K562 (cell line): ENCODE data around the gene VEGFB. TPM values are rescaled to one million over a fixed set of nuclear protein-coding genes. Genes with fewer than 3 reads are reported as not detected.
A peak's percentile ranks its signal among the peaks of the same experiment; 100 is the strongest.

Experiments used
- E2F1 ChIP-seq: sonication (generic); formaldehyde crosslinking; IDR thresholded peaks from 2 replicates; pipeline ENCODE4 v1.8.1; 2023; ENCODE audit warnings: mild to moderate bottlenecking, missing genetic modification reagents, moderate library complexity
- FOXK1 ChIP-seq: sonication (generic); formaldehyde crosslinking; IDR thresholded peaks from 2 replicates; pipeline ENCODE4 v1.8.0; 2022; ENCODE audit warnings: missing genetic modification reagents, mild to moderate bottlenecking, borderline replicate concordance
- GABPB1 ChIP-seq: sonication (generic); formaldehyde crosslinking; IDR thresholded peaks from 2 replicates; pipeline ENCODE4 v1.8.0; 2022; ENCODE audit warnings: mild to moderate bottlenecking, missing genetic modification reagents
- HDAC1 ChIP-seq, 2 experiments: fragments of 450-650 bp; IDR thresholded peaks; 2 replicates each; pipeline ENCODE4 v1.6.1; 2016 to 2017; ENCODE audit warnings: inconsistent platforms in 1 of 2, mild to moderate bottlenecking in 1 of 2, moderate library complexity in 1 of 2
- HDAC2 ChIP-seq: fragments of 450-650 bp; IDR thresholded peaks from 2 replicates; pipeline ENCODE4 v1.6.1; 2016; ENCODE audit warnings: mild to moderate bottlenecking
- MCM3 ChIP-seq: fragments of 450-650 bp; IDR thresholded peaks from 2 replicates; pipeline ENCODE4 v1.6.1; 2016
- MCM5 ChIP-seq: fragments of 450-650 bp; IDR thresholded peaks from 2 replicates; pipeline ENCODE4 v1.6.1; 2016; ENCODE audit warnings: low read depth
- MTA2 ChIP-seq: fragments of 450-650 bp; IDR thresholded peaks from 2 replicates; pipeline ENCODE4 v1.6.1; 2016; ENCODE audit warnings: low read depth
- NCOR1 ChIP-seq: fragments of 450-650 bp; IDR thresholded peaks from 2 replicates; pipeline ENCODE4 v1.6.1; 2016; ENCODE audit warnings: mild to moderate bottlenecking, moderate library complexity
- NFXL1 ChIP-seq: fragments of 450-650 bp; formaldehyde crosslinking; IDR thresholded peaks from 2 replicates; pipeline ENCODE4 v1.4.0; 2021; ENCODE audit warnings: mild to moderate bottlenecking
- NFYB ChIP-seq: IDR thresholded peaks from 2 replicates; pipeline ENCODE4 v1.6.1; 2011; ENCODE audit warnings: mild to moderate bottlenecking, moderate library complexity; ENCODE audit not compliant: insufficient read length; ENCODE audit errors: extremely low read depth
- PHB2 ChIP-seq: fragments of 450-650 bp; IDR thresholded peaks from 2 replicates; pipeline ENCODE4 v1.6.1; 2017; ENCODE audit warnings: low read depth
- SLC30A9 ChIP-seq: fragments of 250-450 bp; sonication (Bioruptor Pico); IDR thresholded peaks from 2 replicates; pipeline ENCODE4 v1.8.0; 2022; ENCODE audit warnings: mild to moderate bottlenecking, moderate library complexity
- TCF3 ChIP-seq: sonication (generic); formaldehyde crosslinking; IDR thresholded peaks from 2 replicates; pipeline ENCODE4 v1.4.0; 2020; ENCODE audit warnings: mild to moderate bottlenecking, missing genetic modification reagents
- TCF7L2 ChIP-seq: fragments of 150-350 bp; IDR thresholded peaks from 2 replicates; pipeline ENCODE4 v1.6.1; 2016; ENCODE audit warnings: low read depth, mild to moderate bottlenecking, low read length, moderate library complexity
- ZKSCAN3 ChIP-seq: fragments of 250-450 bp; sonication (Bioruptor Pico); IDR thresholded peaks from 2 replicates; pipeline ENCODE4 v1.4.0; 2020
- ZNF311 ChIP-seq: fragments of 250-450 bp; sonication (Bioruptor Pico); IDR thresholded peaks from 2 replicates; pipeline ENCODE4 v1.4.0; 2020; ENCODE audit warnings: mild to moderate bottlenecking, moderate library complexity
- ZNF445 ChIP-seq: fragments of 250-450 bp; sonication (Bioruptor Pico); IDR thresholded peaks from 2 replicates; pipeline ENCODE4 v1.4.0; 2020; ENCODE audit warnings: low read depth, mild to moderate bottlenecking, moderate library complexity
- ZNF696 ChIP-seq: fragments of 250-450 bp; sonication (Bioruptor Pico); conservative IDR thresholded peaks from 2 replicates; pipeline ENCODE4 v1.4.0; 2020; ENCODE audit warnings: mild to moderate bottlenecking, moderate library complexity
- polyA plus RNA-seq, 8 experiments: library from polyadenylated mRNA; depleted of rRNA in 4 of 8; stranded (reverse) in 5 of 8; unstranded in 3 of 8; fragments of >200 nt; fragmentation: Nextera tagmentation in 2 of 8; fragmentation: Illumina TruSeq in 1 of 8; extraction: Ambion mirVana in 2 of 8; extraction: Trizol in 1 of 8; gene quantifications; 2 replicates each; pipeline versions ENCODE4 v1.2.1 to v1.2.3, GENCODE V29; 2011 to 2014; ENCODE audit warnings: inconsistent platforms in 1 of 8, missing spikeins in 1 of 8
- total RNA-seq, 7 experiments: library from RNA; depleted of rRNA in 6 of 7; stranded (reverse); fragments of >200 nt in 6 of 7; fragmentation: Illumina TruSeq in 2 of 7; extraction: Trizol in 2 of 7; gene quantifications; 2 replicates each; pipeline versions ENCODE4 v1.2.1 to v1.2.3, GENCODE V29; 2011 to 2021; ENCODE audit warnings: low replicate concordance in 1 of 7
- TF ChIP-seq, protein P1 (sequence below): sonication (generic); formaldehyde crosslinking; IDR thresholded peaks from 2 replicates; pipeline ENCODE4 v1.8.1; 2023; ENCODE audit warnings: mild to moderate bottlenecking, missing genetic modification reagents
- TF ChIP-seq, protein P2 (sequence below): sonication (generic); formaldehyde crosslinking; IDR thresholded peaks from 2 replicates; pipeline ENCODE4 v1.8.1; 2023; ENCODE audit warnings: mild to moderate bottlenecking, missing genetic modification reagents
- TF ChIP-seq, protein P3 (sequence below): fragments of 150-350 bp; conservative IDR thresholded peaks from 2 replicates; pipeline ENCODE4 v1.6.1; 2014; ENCODE audit warnings: low read length

Gene VEGFB
- total and polyA plus RNA-seq, 9 of the 15 experiments (the other 6 are each of a cell fraction or from before 2014, with no cell fraction given) = 11.0 to 83.4 (median 25.7) TPM

DNA sequence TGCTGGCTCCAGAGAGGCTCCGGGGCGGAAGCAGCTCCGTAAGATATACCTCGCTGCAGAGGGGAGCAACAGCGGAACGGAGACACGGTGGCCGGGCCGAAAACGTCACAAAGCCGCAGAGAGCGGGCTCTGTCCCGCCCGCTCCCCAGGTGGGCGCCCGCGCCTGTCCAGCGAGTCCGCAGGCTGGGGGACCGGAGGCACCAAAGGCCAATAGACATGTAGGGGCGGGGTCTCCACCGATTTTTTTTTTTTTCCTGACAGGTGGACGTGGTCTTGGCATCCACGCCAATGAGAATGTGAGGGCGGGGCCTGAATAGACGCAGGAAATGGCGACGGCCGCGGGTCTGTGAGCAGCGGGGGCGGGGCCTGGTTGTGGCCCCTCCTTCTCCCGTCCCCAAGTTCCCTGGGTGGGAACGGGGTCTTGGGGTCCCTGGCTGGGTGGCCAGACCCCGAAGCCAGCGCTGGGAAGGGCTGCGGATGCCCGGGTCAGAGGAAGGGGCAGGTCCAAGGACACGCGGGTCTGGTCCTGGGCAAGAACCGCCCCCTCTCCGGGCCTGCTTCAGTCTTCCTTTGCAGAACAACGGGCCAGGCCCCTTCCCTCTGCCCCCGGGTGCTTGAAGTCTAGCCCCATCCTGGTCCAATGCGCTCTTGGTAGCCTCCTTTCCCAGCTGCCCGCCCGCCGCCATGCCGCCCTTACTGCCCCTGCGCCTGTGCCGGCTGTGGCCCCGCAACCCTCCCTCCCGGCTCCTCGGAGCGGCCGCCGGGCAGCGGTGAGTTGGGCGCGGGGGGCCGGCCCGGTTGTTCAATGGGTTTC lies 4.0 kb upstream of the VEGFB start, which contains the start of gene DNAJC4 (continued):
- TF ChIP-seq TCF7L2 (no peak), TCF3 (CRISPR knock-in tag) (0 out of 2 replicates have a peak, but pooled peaks have one; percentile 6), SLC30A9 (CRISPR knock-in tag) (no peak), NCOR1 (no peak), E2F1 (CRISPR knock-in tag) (peak; percentile 42; the same call in 1 of the 2 replicates), MCM5 (no peak), GABPB1 (CRISPR knock-in tag) (peak; percentile 71), NFXL1 (CRISPR knock-in tag) (no peak), ZNF696 (CRISPR knock-in tag) (no peak), ZNF311 (CRISPR knock-in tag) (no peak), FOXK1 (CRISPR knock-in tag) (0 out of 2 replicates have a peak, but pooled peaks have one; percentile 64), ZKSCAN3 (CRISPR knock-in tag) (no peak), MTA2 (no peak), HDAC2 (no peak), HDAC1 (IDR thresholded peaks at IDR 0.05) (peak in 1 of 2 experiments; percentile 48; a peak in 2 of 4 replicates), NFYB (peak; percentile 39), PHB2 (no peak), MCM3 (no peak), ZNF445 (no peak)
- TF ChIP-seq, protein P1, sequence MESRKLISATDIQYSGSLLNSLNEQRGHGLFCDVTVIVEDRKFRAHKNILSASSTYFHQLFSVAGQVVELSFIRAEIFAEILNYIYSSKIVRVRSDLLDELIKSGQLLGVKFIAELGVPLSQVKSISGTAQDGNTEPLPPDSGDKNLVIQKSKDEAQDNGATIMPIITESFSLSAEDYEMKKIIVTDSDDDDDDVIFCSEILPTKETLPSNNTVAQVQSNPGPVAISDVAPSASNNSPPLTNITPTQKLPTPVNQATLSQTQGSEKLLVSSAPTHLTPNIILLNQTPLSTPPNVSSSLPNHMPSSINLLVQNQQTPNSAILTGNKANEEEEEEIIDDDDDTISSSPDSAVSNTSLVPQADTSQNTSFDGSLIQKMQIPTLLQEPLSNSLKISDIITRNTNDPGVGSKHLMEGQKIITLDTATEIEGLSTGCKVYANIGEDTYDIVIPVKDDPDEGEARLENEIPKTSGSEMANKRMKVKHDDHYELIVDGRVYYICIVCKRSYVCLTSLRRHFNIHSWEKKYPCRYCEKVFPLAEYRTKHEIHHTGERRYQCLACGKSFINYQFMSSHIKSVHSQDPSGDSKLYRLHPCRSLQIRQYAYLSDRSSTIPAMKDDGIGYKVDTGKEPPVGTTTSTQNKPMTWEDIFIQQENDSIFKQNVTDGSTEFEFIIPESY (CRISPR knock-in tag) = no peak
- TF ChIP-seq, protein P2, sequence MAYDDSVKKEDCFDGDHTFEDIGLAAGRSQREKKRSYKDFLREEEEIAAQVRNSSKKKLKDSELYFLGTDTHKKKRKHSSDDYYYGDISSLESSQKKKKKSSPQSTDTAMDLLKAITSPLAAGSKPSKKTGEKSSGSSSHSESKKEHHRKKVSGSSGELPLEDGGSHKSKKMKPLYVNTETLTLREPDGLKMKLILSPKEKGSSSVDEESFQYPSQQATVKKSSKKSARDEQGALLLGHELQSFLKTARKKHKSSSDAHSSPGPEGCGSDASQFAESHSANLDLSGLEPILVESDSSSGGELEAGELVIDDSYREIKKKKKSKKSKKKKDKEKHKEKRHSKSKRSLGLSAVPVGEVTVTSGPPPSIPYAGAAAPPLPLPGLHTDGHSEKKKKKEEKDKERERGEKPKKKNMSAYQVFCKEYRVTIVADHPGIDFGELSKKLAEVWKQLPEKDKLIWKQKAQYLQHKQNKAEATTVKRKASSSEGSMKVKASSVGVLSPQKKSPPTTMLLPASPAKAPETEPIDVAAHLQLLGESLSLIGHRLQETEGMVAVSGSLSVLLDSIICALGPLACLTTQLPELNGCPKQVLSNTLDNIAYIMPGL = no peak
- TF ChIP-seq, protein P3, sequence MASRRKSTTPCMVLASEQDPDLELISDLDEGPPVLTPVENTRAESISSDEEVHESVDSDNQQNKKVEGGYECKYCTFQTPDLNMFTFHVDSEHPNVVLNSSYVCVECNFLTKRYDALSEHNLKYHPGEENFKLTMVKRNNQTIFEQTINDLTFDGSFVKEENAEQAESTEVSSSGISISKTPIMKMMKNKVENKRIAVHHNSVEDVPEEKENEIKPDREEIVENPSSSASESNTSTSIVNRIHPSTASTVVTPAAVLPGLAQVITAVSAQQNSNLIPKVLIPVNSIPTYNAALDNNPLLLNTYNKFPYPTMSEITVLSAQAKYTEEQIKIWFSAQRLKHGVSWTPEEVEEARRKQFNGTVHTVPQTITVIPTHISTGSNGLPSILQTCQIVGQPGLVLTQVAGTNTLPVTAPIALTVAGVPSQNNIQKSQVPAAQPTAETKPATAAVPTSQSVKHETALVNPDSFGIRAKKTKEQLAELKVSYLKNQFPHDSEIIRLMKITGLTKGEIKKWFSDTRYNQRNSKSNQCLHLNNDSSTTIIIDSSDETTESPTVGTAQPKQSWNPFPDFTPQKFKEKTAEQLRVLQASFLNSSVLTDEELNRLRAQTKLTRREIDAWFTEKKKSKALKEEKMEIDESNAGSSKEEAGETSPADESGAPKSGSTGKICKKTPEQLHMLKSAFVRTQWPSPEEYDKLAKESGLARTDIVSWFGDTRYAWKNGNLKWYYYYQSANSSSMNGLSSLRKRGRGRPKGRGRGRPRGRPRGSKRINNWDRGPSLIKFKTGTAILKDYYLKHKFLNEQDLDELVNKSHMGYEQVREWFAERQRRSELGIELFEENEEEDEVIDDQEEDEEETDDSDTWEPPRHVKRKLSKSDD = no peak
